Suprapubic skin (tissue), 4 donors: ENCODE measurements around the gene RPL28. TPM values are rescaled to one million over a fixed set of nuclear protein-coding genes. Genes with fewer than 3 reads are reported as not detected.

ENCODE experiments used
- DNase-seq, 2 donors: peaks; one replicate each; pipeline ENCODE4 v3.0.0-alpha.2; 2019; ENCODE audit warnings: low spot score in 2 of 2
- H3K27ac ChIP-seq: fragments of 200-600 bp; sonication (generic); one replicate; pipeline ENCODE4 v1.5.1; 2019
- H3K27me3 ChIP-seq: fragments of 200-600 bp; sonication (generic); one replicate; pipeline ENCODE4 v1.5.1; 2019
- H3K36me3 ChIP-seq: fragments of 200-600 bp; sonication (generic); one replicate; pipeline ENCODE4 v1.5.1; 2019
- H3K4me1 ChIP-seq: fragments of 200-600 bp; sonication (generic); one replicate; pipeline ENCODE4 v1.5.1; 2019
- H3K4me3 ChIP-seq: fragments of 200-600 bp; sonication (generic); one replicate; pipeline ENCODE4 v1.5.1; 2019; ENCODE audit warnings: mild to moderate bottlenecking
- H3K9me3 ChIP-seq: fragments of 200-600 bp; sonication (generic); one replicate; pipeline ENCODE4 v1.5.1; 2019
- CTCF ChIP-seq, 2 donors: fragments of 200-600 bp in 1 of 2; fragments of 450-650 bp in 1 of 2; sonication (generic) in 1 of 2; IDR thresholded peaks; one replicate each; pipeline ENCODE4 v1.5.1; 2016 to 2019; ENCODE audit warnings: antibody characterized with exemption in 2 of 2, mild to moderate bottlenecking in 1 of 2, moderate library complexity in 1 of 2
- EP300 ChIP-seq: sonication (generic); formaldehyde crosslinking; IDR thresholded peaks from one replicate; pipeline ENCODE4 v1.6.1; 2017; ENCODE audit warnings: antibody characterized with exemption
- POLR2A ChIP-seq, 2 donors: fragments of 450-650 bp; IDR thresholded peaks; one replicate each; pipeline ENCODE4 v1.6.1; 2017; ENCODE audit warnings: antibody characterized with exemption in 2 of 2, mild to moderate bottlenecking in 2 of 2, moderate library complexity in 2 of 2
- POLR2AphosphoS5 ChIP-seq, 3 donors: sonication (generic); formaldehyde crosslinking; IDR thresholded peaks; one replicate each; pipeline ENCODE4 v1.6.1; 2017; ENCODE audit warnings: antibody characterized with exemption in 3 of 3
- WGBS: methylation state at CpG from one replicate; pipeline ENCODE4 v1.1.5; 2018; 5-methylcytosine and 5-hydroxymethylcytosine counted together
- total RNA-seq, 4 donors: library from RNA; depleted of rRNA; stranded (reverse); fragments of >200 nt; gene quantifications; one replicate each; pipeline ENCODE4 v1.1.0, GENCODE V29; 2016

RPL28 gene
- total RNA-seq, 4 donors from 2014 or later = 605 to 767 (median 714) TPM

- no peaks in the 10 kb centered on the region for H3K9me3 ChIP-seq
- H3K36me3 ChIP-seq = no peaks in the 10 kb centered on the region
- H3K27ac ChIP-seq = no peak within 1 kb of the TSS
- DNase-seq = no peak
- peaks cover 11% of the 10 kb centered on the region for H3K4me1 ChIP-seq
- peaks cover 65% of the 10 kb centered on the region for H3K27me3 ChIP-seq
- WGBS = 42% methylated on average over 16 of the region's 21 CpGs
- TF ChIP-seq POLR2A (IDR thresholded peaks at IDR 0.05) (no peak), POLR2AphosphoS5 (IDR thresholded peaks at IDR 0.05) (no peak)
- no peak within 1 kb of the TSS for H3K4me3 ChIP-seq
These were observed 9.3 kb upstream of the RPL28 start, which contains the start of gene TMEM190 for GRCh38 chr19:55376241-55376933. TSS of gene TMEM190 (plus strand) at chr19:55376826. CDS start at chr19:55376854, 28 bp downstream.

GRCh38 chr19:55377356-55378131 lies 8.2 kb upstream of the RPL28 start:
- Histone ChIP-seq H3K4me1 (peaks cover 11% of the 10 kb centered on the region), H3K27ac (no peak overlapping the region), H3K4me3 (no peak overlapping the region), H3K27me3 (peaks cover 54% of the 10 kb centered on the region), H3K36me3 (no peaks in the 10 kb centered on the region), H3K9me3 (no peaks in the 10 kb centered on the region)
- 48% methylated on average over 10 of the region's 43 CpGs for WGBS
- no peak for TF ChIP-seq EP300
- TF ChIP-seq POLR2AphosphoS5 (IDR thresholded peaks at IDR 0.05) = no peak
- TF ChIP-seq CTCF (IDR thresholded peaks at IDR 0.05) = no peak
- TF ChIP-seq POLR2A (IDR thresholded peaks at IDR 0.05) = no peak
- DNase-seq = no peak

GRCh38 chr19:55379174-55379573 lies 6.6 kb upstream of the RPL28 start:
- Histone ChIP-seq H3K27ac (no peak overlapping the region), H3K36me3 (no peaks in the 10 kb centered on the region), H3K4me3 (no peak overlapping the region), H3K27me3 (peaks cover 37% of the 10 kb centered on the region), H3K9me3 (no peaks in the 10 kb centered on the region), H3K4me1 (peaks cover 18% of the 10 kb centered on the region)
- 72% methylated on average over 10 of the region's 11 CpGs for WGBS
- TF ChIP-seq POLR2AphosphoS5 (IDR thresholded peaks at IDR 0.05) = no peak
- TF ChIP-seq POLR2A (IDR thresholded peaks at IDR 0.05) = no peak
- no peak for TF ChIP-seq CTCF (IDR thresholded peaks at IDR 0.05)
- no peak for TF ChIP-seq EP300
- no peak for DNase-seq

- Histone ChIP-seq H3K27ac (no peak overlapping the region), H3K27me3 (peaks cover 9% of the 10 kb centered on the region), H3K4me1 (peaks cover 27% of the 10 kb centered on the region), H3K9me3 (no peaks in the 10 kb centered on the region), H3K36me3 (peaks cover under 1% of the 10 kb centered on the region), H3K4me3 (no peak overlapping the region)
- TF ChIP-seq CTCF (IDR thresholded peaks at IDR 0.05) (no peak), EP300 (no peak), POLR2AphosphoS5 (IDR thresholded peaks at IDR 0.05) (no peak), POLR2A (IDR thresholded peaks at IDR 0.05) (no peak)
- 96% methylated on average over 5 of the region's 5 CpGs for whole genome bisulfite sequencing
- no peak for DNase-seq
These were observed 3.7 kb upstream of the RPL28 start for GRCh38 chr19:55382013-55382412.

- Histone ChIP-seq H3K27me3 (peaks cover 6% of the 10 kb centered on the region), H3K27ac (no peak overlapping the region), H3K4me1 (peaks cover 33% of the 10 kb centered on the region), H3K9me3 (no peaks in the 10 kb centered on the region), H3K4me3 (no peak overlapping the region), H3K36me3 (peaks cover 6% of the 10 kb centered on the region)
- no peak for DNase-seq
- no peak for TF ChIP-seq POLR2A (IDR thresholded peaks at IDR 0.05)
- no peak for TF ChIP-seq POLR2AphosphoS5 (IDR thresholded peaks at IDR 0.05)
- no peak for TF ChIP-seq EP300
- no peak for TF ChIP-seq CTCF (IDR thresholded peaks at IDR 0.05)
- WGBS = 96% methylated on average over 3 of the region's 3 CpGs
These were observed 3.1 kb upstream of the RPL28 start for GRCh38 chr19:55382522-55383054.
